Parathyroid adenoma (tissue), 2 donors: Measurements from ENCODE around the gene LSP1.

Experiments
- H2AFZ ChIP-seq: fragments of 300-600 bp; sonication (generic); one replicate; pipeline ENCODE4 v1.7.0; 2017; ENCODE audit warnings: antibody characterized with exemption, mild to moderate bottlenecking
- H3K27ac ChIP-seq: fragments of 300-600 bp; sonication (generic); one replicate; pipeline ENCODE4 v1.7.0; 2017
- H3K27me3 ChIP-seq: fragments of 300-600 bp; sonication (generic); one replicate; pipeline ENCODE4 v1.7.0; 2017; ENCODE audit warnings: low read length; ENCODE audit not compliant: control insufficient read depth, insufficient read depth
- H3K36me3 ChIP-seq: fragments of 300-600 bp; sonication (generic); one replicate; pipeline ENCODE4 v1.7.0; 2017; ENCODE audit warnings: low read length; ENCODE audit not compliant: control insufficient read depth, insufficient read depth
- H3K4me1 ChIP-seq: fragments of 300-600 bp; sonication (generic); one replicate; pipeline ENCODE4 v1.7.0; 2017; ENCODE audit warnings: control low read depth
- H3K4me2 ChIP-seq: fragments of 300-600 bp; sonication (generic); one replicate; pipeline ENCODE4 v1.7.0; 2017; ENCODE audit warnings: low read length
- H3K4me3 ChIP-seq: fragments of 300-600 bp; sonication (generic); one replicate; pipeline ENCODE4 v1.7.0; 2017; ENCODE audit warnings: low read depth, low read length
- H3K79me2 ChIP-seq: fragments of 300-600 bp; sonication (generic); one replicate; pipeline ENCODE4 v1.7.0; 2017; ENCODE audit warnings: control low read depth
- H3K9ac ChIP-seq: fragments of 300-600 bp; sonication (generic); one replicate; pipeline ENCODE4 v1.7.0; 2017; ENCODE audit warnings: mild to moderate bottlenecking
- H3K9me3 ChIP-seq: fragments of 300-600 bp; sonication (generic); one replicate; pipeline ENCODE4 v1.7.0; 2017; ENCODE audit warnings: low read length; ENCODE audit not compliant: control insufficient read depth
- TF ChIP-seq, protein P1 (sequence below): fragments of 300-600 bp; sonication (generic); IDR thresholded peaks from one replicate; pipeline ENCODE4 v1.7.0; 2017; ENCODE audit warnings: antibody characterized with exemption, mild to moderate bottlenecking
- donor health status: primary hyperparathyroidism.

LSP1 gene

DNA sequence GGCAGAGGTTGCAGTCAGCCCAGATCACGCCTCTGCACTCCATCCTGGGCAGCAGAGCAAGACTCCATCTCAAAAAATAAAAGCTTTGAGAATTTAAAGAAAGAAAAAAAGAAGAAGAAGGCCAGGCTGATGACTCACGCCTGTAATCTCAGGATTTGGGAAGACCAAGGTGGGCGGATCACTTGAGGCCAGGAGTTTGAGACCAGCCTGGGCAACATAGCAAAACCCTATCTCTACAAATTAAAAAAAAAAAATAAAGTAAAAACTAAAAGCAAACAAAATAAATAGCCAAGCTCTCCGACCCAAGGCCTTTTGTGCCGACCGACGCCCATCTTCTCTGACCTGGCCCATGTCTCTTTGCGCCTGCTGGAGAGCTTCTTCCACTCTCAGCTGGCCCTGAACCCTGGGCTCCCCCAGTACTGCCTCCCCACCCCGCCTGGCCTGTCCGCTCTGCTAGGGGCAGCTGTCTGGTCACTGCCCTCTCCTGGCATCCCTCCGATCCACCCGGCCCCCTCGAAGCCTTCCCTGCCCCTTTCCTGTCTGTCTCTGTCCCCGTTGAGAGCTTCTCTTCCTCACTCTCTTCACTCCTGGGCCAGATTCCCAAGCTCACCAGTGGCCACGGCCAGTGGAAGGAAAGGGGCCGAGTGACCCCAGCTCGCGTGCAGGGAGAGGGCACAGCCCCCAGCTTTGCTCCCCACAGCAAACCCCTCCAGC lies 4.8 kb upstream of the LSP1 start:
- TF ChIP-seq, protein P1, sequence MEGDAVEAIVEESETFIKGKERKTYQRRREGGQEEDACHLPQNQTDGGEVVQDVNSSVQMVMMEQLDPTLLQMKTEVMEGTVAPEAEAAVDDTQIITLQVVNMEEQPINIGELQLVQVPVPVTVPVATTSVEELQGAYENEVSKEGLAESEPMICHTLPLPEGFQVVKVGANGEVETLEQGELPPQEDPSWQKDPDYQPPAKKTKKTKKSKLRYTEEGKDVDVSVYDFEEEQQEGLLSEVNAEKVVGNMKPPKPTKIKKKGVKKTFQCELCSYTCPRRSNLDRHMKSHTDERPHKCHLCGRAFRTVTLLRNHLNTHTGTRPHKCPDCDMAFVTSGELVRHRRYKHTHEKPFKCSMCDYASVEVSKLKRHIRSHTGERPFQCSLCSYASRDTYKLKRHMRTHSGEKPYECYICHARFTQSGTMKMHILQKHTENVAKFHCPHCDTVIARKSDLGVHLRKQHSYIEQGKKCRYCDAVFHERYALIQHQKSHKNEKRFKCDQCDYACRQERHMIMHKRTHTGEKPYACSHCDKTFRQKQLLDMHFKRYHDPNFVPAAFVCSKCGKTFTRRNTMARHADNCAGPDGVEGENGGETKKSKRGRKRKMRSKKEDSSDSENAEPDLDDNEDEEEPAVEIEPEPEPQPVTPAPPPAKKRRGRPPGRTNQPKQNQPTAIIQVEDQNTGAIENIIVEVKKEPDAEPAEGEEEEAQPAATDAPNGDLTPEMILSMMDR, result no peak
- Histone ChIP-seq H3K27me3 (no peaks in the 10 kb centered on the region), H3K4me2 (no peak overlapping the region), H3K9me3 (no peaks in the 10 kb centered on the region), H3K79me2 (no peaks in the 10 kb centered on the region), H3K4me3 (no peak overlapping the region), H3K27ac (no peak overlapping the region), H3K4me1 (no peaks in the 10 kb centered on the region), H2AFZ (no peak overlapping the region), H3K36me3 (no peaks in the 10 kb centered on the region), H3K9ac (no peak overlapping the region)

- H3K27ac ChIP-seq, result no peak overlapping the region
- H3K36me3 ChIP-seq, result no peaks in the 10 kb centered on the region
- no peak overlapping the region for H3K4me2 ChIP-seq
- H2AFZ ChIP-seq, result no peak overlapping the region
- no peak overlapping the region for H3K4me3 ChIP-seq
- no peak overlapping the region for H3K9ac ChIP-seq
- H3K79me2 ChIP-seq, result no peaks in the 10 kb centered on the region
- no peaks in the 10 kb centered on the region for H3K4me1 ChIP-seq
- no peaks in the 10 kb centered on the region for H3K9me3 ChIP-seq
- TF ChIP-seq, protein P1, result no peak
- no peaks in the 10 kb centered on the region for H3K27me3 ChIP-seq
These were observed 4.0 kb upstream of the LSP1 start for GRCh38 chr11:1848640-1849430.

- Histone ChIP-seq H3K4me3 (no peak overlapping the region), H3K36me3 (no peaks in the 10 kb centered on the region), H3K27ac (no peak overlapping the region), H3K79me2 (no peaks in the 10 kb centered on the region), H3K9ac (no peak overlapping the region), H2AFZ (no peak overlapping the region), H3K4me1 (no peaks in the 10 kb centered on the region), H3K9me3 (no peaks in the 10 kb centered on the region), H3K4me2 (no peak overlapping the region), H3K27me3 (no peaks in the 10 kb centered on the region)
- TF ChIP-seq, protein P1, result no peak
These were observed 1.3 kb upstream of the LSP1 start for GRCh38 chr11:1851468-1852180.

DNA sequence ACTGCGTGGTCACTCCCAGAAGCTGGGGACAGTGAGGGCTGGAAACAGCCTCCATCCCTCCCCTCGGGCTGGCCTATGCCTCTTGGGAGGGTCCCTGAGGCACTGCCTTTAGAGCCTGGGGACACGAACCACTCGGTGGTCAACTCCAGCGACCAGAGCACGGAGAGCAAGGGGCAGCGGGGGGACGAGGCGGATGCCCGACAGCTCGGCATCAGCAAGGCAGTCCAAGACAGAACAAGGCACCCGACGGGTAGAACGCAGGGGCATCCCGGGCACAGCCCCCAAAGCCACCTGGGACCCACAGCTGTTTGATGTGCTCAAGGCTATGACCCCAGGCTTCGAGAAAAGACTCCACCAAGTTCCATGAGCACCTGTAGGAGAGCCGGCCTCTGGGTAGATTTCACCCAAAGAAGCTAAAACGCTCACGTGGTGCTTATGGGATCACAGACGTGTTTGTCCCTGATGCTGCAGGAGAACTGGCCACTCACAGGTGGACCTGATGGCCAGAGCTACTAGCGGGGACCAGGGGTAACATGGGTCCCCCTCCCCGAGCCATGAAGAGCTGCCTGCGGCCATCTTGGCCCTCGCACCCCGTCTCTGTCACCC lies 510 bp upstream of the LSP1 start:
- Histone ChIP-seq H3K4me3 (no peak overlapping the region), H3K27me3 (no peaks in the 10 kb centered on the region), H3K27ac (no peak overlapping the region), H3K4me1 (no peaks in the 10 kb centered on the region), H3K9ac (no peak overlapping the region), H3K9me3 (no peaks in the 10 kb centered on the region), H3K36me3 (no peaks in the 10 kb centered on the region), H3K4me2 (no peak overlapping the region), H3K79me2 (no peaks in the 10 kb centered on the region), H2AFZ (no peak overlapping the region)
- TF ChIP-seq, protein P1, result no peak
